ENCODE measurements around the gene HS3ST6.
"Not testable (repeated sequence)": the region's sequence is repeated elsewhere in the genome, so short reads cannot be mapped to it uniquely, and the experiment has no call there.

Gene HS3ST6

GRCh38 chr16:1877804-1878203, 40.4 kb downstream of the HS3ST6 start:
- no peak overlapping the region for H3K4me3 ChIP-seq (ENCODE audit: low read length)
- TF ChIP-seq, protein P1, sequence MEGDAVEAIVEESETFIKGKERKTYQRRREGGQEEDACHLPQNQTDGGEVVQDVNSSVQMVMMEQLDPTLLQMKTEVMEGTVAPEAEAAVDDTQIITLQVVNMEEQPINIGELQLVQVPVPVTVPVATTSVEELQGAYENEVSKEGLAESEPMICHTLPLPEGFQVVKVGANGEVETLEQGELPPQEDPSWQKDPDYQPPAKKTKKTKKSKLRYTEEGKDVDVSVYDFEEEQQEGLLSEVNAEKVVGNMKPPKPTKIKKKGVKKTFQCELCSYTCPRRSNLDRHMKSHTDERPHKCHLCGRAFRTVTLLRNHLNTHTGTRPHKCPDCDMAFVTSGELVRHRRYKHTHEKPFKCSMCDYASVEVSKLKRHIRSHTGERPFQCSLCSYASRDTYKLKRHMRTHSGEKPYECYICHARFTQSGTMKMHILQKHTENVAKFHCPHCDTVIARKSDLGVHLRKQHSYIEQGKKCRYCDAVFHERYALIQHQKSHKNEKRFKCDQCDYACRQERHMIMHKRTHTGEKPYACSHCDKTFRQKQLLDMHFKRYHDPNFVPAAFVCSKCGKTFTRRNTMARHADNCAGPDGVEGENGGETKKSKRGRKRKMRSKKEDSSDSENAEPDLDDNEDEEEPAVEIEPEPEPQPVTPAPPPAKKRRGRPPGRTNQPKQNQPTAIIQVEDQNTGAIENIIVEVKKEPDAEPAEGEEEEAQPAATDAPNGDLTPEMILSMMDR (conservative IDR thresholded peaks at IDR 0.05; ENCODE audit: low read length), result no peak
- DNase-seq (ENCODE audit: low read depth), result no peak

GRCh38 chr16:1877089-1877488, 41.1 kb downstream of the HS3ST6 start:
- H3K4me3 ChIP-seq (ENCODE audit: low read length), result no peak overlapping the region
- TF ChIP-seq, protein P1 (conservative IDR thresholded peaks at IDR 0.05; ENCODE audit: low read length), result no peak
- DNase-seq (ENCODE audit: low read depth), result no peak

DNA sequence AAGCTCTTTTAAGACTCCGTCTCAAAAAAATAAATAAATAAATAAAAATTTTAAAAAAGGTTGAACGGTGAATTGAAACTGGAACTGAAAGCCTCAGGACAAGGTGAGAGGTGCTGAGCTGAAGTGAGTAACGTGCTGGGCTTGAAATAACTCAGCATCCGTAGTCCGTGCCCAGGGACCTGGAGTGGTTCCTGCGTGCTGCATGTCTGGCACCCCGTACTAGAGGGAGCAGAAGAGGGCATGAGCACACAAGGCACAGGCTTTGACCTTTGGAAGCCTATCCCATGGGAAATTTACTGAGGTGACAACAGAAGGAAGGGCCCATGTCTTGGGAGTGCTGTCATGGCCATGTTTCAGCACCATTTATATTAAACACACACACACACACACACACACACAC, 41.7 kb downstream of the HS3ST6 start:
- TF ChIP-seq, protein P1 (conservative IDR thresholded peaks at IDR 0.05; ENCODE audit: low read length), result no peak
- H3K4me3 ChIP-seq (ENCODE audit: low read length), result no peak overlapping the region
- DNase-seq (ENCODE audit: low read depth), result no peak

GRCh38 chr16:1876066-1876465, 42.1 kb downstream of the HS3ST6 start:
- not testable (repeated sequence) for H3K4me3 ChIP-seq (ENCODE audit: low read length); DNase-seq (ENCODE audit: low read depth)

GRCh38 chr16:1874854-1875253, 43.4 kb downstream of the HS3ST6 start:
- no peak overlapping the region for H3K4me3 ChIP-seq (ENCODE audit: low read length)
- no peak for DNase-seq (ENCODE audit: low read depth)
- TF ChIP-seq, protein P1 (conservative IDR thresholded peaks at IDR 0.05; ENCODE audit: low read length), result no peak

GRCh38 chr16:1871974-1872635, 46.1 kb downstream of the HS3ST6 start, which contains the start of gene MEIOB:
TSS of gene MEIOB (minus strand) at chr16:1872164. CDS start at chr16:1868175, 3,989 bp downstream.
- DNase-seq (ENCODE audit: low read depth), result no peak
- H3K4me3 ChIP-seq (ENCODE audit: low read length), result peak within 1 kb of the TSS; percentile 36
- TF ChIP-seq, protein P1 (conservative IDR thresholded peaks at IDR 0.05; ENCODE audit: low read length), result no peak

DNA sequence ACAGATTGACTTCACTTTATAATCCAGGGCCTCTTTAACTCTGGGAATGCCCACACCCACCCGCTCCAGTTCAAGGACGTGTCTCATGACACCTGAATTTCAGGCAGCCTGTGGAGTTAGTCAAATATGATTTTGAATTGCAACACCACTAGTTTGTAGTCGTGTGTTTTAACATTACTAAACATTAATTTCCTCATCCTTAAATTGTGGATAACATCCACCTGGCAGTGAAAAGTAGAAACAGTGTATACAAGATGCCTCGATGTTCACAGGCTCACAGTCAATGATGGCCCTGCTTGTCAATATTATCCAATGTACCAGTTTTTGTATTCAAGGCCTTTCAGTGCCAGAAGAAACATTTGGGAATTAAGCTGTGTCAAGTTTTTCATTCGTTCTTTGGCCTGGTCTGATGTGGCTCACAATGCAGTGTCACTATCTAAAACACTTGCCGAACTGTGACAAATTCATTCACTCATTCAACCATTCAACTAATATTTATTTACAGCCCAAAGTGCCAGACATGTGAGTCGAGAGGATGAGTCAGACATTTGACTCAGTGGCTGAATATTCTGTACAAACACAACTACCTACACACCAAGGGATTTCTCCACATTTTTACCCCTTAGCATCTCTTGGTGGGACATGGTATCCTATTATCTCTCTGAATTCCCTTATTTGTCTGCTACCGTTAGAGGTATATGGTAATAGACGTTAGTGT, 47.7 kb downstream of the HS3ST6 start:
- TF ChIP-seq, protein P1 (conservative IDR thresholded peaks at IDR 0.05; ENCODE audit: low read length), result no peak
- DNase-seq (ENCODE audit: low read depth), result peak; percentile 55
- H3K4me3 ChIP-seq (ENCODE audit: low read length), result no peak overlapping the region

Data from AG10803 (cell line).